Measurements from ENCODE around the gene CCDC134. TPM values are rescaled to one million over a fixed set of nuclear protein-coding genes. Genes with fewer than 3 reads are reported as not detected.

The CCDC134 gene
- total and polyA plus RNA-seq, 2 of the 13 experiments (the other 11 are each of a cell fraction or from before 2014, with no cell fraction given): 4.8 to 17.4 TPM

DNA sequence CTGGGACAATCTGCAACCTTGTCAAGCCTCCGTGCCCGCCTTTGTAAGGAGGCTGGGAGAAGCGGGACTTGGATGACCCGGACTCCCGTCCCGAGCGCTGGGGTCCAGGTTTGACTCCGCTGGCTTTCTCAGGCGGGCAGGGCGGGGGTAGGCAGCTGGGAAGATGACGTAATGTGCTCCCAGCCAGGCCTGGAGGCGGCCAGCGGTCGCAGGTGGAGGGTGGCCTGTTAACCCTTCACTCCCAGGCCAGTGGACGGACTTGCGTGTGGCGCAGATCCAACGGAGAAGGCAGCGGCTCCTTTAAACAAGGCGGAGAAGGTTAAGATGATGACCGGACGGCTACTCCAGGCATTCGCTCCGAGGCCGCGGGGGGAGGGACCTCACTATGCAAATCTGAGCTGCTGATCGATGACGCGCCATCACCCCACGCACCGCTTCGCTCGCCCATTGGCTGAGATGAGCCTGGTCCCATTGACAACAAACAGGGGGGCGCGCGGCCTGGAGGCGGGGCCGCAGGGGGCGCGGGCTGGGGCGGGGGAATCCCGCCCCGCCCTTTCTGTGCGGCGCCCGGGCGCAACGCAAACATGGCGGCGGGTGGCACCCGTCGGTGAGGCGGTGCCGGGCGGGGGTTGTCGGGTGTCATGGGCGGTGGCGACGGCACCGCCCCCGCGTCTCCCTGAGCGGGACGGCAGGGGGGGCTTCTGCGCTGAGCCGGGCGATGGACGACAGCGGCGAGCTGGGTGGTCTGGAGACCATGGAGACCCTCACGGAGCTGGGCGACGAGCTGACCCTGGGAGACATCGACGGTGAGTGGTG, 32.3 kb downstream of the CCDC134 start, which contains the start of gene SREBF2 (continued):
- TF ChIP-seq, protein P1, sequence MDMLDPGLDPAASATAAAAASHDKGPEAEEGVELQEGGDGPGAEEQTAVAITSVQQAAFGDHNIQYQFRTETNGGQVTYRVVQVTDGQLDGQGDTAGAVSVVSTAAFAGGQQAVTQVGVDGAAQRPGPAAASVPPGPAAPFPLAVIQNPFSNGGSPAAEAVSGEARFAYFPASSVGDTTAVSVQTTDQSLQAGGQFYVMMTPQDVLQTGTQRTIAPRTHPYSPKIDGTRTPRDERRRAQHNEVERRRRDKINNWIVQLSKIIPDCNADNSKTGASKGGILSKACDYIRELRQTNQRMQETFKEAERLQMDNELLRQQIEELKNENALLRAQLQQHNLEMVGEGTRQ (IDR thresholded peaks at IDR 0.05; ENCODE audit: low read depth, low read length): 0 out of 2 replicates have a peak, but pooled peaks have one; percentile 8
- TF ChIP-seq, protein P1 (CRISPR knock-in tag; IDR thresholded peaks at IDR 0.05; ENCODE audit: borderline replicate concordance): no peak
- TF ChIP-seq DPF2 (CRISPR knock-in tag; IDR thresholded peaks at IDR 0.05; ENCODE audit: borderline replicate concordance, low read depth) (no peak), HCFC1 (IDR thresholded peaks at IDR 0.05; ENCODE audit: low read depth, low read length) (0 out of 2 replicates have a peak, but pooled peaks have one; percentile 13), TAF1 (CRISPR knock-in tag; IDR thresholded peaks at IDR 0.05) (peak; percentile 81), CEBPG (CRISPR knock-in tag; IDR thresholded peaks at IDR 0.05) (peak; percentile 91), KDM4B (CRISPR knock-in tag; IDR thresholded peaks at IDR 0.05) (peak; percentile 67), ZFP90 (CRISPR knock-in tag; IDR thresholded peaks at IDR 0.05; ENCODE audit: borderline replicate concordance) (peak; percentile 64; the same call in 1 of the 2 replicates), HOXA7 (CRISPR knock-in tag; IDR thresholded peaks at IDR 0.05) (no peak), RBFOX2 (IDR thresholded peaks at IDR 0.05; ENCODE audit: low read depth, low read length) (peak; percentile 79), CBFB (CRISPR knock-in tag; IDR thresholded peaks at IDR 0.05) (peak; percentile 54), HMG20A (CRISPR knock-in tag; IDR thresholded peaks at IDR 0.05; ENCODE audit: borderline replicate concordance) (no peak), PRPF4 (IDR thresholded peaks at IDR 0.05; ENCODE audit: low read depth, low read length, poor library complexity, severe bottlenecking) (no peak), SMARCE1 (IDR thresholded peaks at IDR 0.05; ENCODE audit: borderline replicate concordance) (no peak), RFX1 (IDR thresholded peaks at IDR 0.05) (no peak)
- TF ChIP-seq, protein P2, sequence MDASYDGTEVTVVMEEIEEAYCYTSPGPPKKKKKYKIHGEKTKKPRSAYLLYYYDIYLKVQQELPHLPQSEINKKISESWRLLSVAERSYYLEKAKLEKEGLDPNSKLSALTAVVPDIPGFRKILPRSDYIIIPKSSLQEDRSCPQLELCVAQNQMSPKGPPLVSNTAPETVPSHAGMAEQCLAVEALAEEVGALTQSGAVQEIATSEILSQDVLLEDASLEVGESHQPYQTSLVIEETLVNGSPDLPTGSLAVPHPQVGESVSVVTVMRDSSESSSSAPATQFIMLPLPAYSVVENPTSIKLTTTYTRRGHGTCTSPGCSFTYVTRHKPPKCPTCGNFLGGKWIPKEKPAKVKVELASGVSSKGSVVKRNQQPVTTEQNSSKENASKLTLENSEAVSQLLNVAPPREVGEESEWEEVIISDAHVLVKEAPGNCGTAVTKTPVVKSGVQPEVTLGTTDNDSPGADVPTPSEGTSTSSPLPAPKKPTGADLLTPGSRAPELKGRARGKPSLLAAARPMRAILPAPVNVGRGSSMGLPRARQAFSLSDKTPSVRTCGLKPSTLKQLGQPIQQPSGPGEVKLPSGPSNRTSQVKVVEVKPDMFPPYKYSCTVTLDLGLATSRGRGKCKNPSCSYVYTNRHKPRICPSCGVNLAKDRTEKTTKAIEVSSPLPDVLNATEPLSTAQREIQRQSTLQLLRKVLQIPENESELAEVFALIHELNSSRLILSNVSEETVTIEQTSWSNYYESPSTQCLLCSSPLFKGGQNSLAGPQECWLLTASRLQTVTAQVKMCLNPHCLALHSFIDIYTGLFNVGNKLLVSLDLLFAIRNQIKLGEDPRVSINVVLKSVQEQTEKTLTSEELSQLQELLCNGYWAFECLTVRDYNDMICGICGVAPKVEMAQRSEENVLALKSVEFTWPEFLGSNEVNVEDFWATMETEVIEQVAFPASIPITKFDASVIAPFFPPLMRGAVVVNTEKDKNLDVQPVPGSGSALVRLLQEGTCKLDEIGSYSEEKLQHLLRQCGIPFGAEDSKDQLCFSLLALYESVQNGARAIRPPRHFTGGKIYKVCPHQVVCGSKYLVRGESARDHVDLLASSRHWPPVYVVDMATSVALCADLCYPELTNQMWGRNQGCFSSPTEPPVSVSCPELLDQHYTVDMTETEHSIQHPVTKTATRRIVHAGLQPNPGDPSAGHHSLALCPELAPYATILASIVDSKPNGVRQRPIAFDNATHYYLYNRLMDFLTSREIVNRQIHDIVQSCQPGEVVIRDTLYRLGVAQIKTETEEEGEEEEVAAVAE (CRISPR knock-in tag; IDR thresholded peaks at IDR 0.05; ENCODE audit: borderline replicate concordance): peak; percentile 28; the same call in 1 of the 2 replicates
- TF ChIP-seq, protein P3, sequence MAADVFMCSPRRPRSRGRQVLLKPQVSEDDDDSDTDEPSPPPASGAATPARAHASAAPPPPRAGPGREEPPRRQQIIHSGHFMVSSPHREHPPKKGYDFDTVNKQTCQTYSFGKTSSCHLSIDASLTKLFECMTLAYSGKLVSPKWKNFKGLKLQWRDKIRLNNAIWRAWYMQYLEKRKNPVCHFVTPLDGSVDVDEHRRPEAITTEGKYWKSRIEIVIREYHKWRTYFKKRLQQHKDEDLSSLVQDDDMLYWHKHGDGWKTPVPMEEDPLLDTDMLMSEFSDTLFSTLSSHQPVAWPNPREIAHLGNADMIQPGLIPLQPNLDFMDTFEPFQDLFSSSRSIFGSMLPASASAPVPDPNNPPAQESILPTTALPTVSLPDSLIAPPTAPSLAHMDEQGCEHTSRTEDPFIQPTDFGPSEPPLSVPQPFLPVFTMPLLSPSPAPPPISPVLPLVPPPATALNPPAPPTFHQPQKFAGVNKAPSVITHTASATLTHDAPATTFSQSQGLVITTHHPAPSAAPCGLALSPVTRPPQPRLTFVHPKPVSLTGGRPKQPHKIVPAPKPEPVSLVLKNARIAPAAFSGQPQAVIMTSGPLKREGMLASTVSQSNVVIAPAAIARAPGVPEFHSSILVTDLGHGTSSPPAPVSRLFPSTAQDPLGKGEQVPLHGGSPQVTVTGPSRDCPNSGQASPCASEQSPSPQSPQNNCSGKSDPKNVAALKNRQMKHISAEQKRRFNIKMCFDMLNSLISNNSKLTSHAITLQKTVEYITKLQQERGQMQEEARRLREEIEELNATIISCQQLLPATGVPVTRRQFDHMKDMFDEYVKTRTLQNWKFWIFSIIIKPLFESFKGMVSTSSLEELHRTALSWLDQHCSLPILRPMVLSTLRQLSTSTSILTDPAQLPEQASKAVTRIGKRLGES (CRISPR knock-in tag; IDR thresholded peaks at IDR 0.05; ENCODE audit: borderline replicate concordance): no peak
- TF ChIP-seq, protein P4, sequence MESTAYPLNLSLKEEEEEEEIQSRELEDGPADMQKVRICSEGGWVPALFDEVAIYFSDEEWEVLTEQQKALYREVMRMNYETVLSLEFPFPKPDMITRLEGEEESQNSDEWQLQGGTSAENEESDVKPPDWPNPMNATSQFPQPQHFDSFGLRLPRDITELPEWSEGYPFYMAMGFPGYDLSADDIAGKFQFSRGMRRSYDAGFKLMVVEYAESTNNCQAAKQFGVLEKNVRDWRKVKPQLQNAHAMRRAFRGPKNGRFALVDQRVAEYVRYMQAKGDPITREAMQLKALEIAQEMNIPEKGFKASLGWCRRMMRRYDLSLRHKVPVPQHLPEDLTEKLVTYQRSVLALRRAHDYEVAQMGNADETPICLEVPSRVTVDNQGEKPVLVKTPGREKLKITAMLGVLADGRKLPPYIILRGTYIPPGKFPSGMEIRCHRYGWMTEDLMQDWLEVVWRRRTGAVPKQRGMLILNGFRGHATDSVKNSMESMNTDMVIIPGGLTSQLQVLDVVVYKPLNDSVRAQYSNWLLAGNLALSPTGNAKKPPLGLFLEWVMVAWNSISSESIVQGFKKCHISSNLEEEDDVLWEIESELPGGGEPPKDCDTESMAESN (CRISPR knock-in tag; conservative IDR thresholded peaks at IDR 0.05): peak; percentile 66
